Suprapubic skin (tissue), 4 donors: ENCODE results near the gene DYNC2H1.

Source experiments
- CTCF ChIP-seq, 2 donors: fragments of 200-600 bp in 1 of 2; fragments of 450-650 bp in 1 of 2; sonication (generic) in 1 of 2; IDR thresholded peaks; one replicate each; pipeline ENCODE4 v1.5.1; 2016 to 2019; ENCODE audit warnings: antibody characterized with exemption in 2 of 2, mild to moderate bottlenecking in 1 of 2, moderate library complexity in 1 of 2
- EP300 ChIP-seq: sonication (generic); formaldehyde crosslinking; IDR thresholded peaks from one replicate; pipeline ENCODE4 v1.6.1; 2017; ENCODE audit warnings: antibody characterized with exemption
- POLR2A ChIP-seq, 2 donors: fragments of 450-650 bp; IDR thresholded peaks; one replicate each; pipeline ENCODE4 v1.6.1; 2017; ENCODE audit warnings: antibody characterized with exemption in 2 of 2, mild to moderate bottlenecking in 2 of 2, moderate library complexity in 2 of 2
- POLR2AphosphoS5 ChIP-seq, 3 donors: sonication (generic); formaldehyde crosslinking; IDR thresholded peaks; one replicate each; pipeline ENCODE4 v1.6.1; 2017; ENCODE audit warnings: antibody characterized with exemption in 3 of 3

DNA sequence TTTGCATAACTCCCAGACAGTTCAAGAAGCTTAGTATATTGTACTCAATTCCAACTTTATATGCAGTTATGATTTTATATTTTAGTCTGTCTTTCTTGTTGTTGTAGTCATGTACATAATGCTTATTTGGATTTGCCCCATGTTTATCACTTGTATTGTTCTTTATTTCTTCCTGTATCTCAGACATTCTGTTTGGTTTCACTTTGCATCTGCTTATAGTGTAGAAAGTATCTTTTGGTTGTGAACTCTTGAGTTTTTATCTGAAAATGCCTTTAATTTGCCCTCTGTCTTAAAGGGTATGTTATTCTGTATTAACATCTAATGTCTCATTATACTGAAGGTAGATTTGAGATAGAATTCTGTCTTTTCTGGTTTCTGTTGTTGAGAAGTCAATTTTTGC lies 275.4 kb downstream of the DYNC2H1 start:
- no peak for TF ChIP-seq CTCF (IDR thresholded peaks at IDR 0.05)
- TF ChIP-seq POLR2AphosphoS5 (IDR thresholded peaks at IDR 0.05) = no peak
- TF ChIP-seq POLR2A (IDR thresholded peaks at IDR 0.05) = no peak
- TF ChIP-seq EP300 = no peak
